Astrocyte of the cerebellum (primary cell): ENCODE results near the gene NDUFS3.

Experiments used
- DNase-seq: peaks from one replicate; pipeline ENCODE4 v3.0.0-alpha.2; 2011; ENCODE audit warnings: low read depth
- H3K4me3 ChIP-seq: 2 replicates; pipeline ENCODE4 v1.5.1; 2011; ENCODE audit warnings: mild to moderate bottlenecking, low read depth, low read length, moderate library complexity
- CTCF ChIP-seq: IDR thresholded peaks from 2 replicates; pipeline ENCODE4 v1.5.1; 2012; ENCODE audit warnings: low read length, low read depth, moderate library complexity, mild to moderate bottlenecking; ENCODE audit errors: missing control alignments
- in situ Hi-C: cut with HindIII; loops from 2 replicates; pipeline ENCODE4 v1.10.0; 2017; ENCODE audit warnings: low sequenced_read_pairs

NDUFS3 gene

GRCh38 chr11:47587039-47587716 is 8.3 kb downstream of the NDUFS3 start:
- no peak for TF ChIP-seq CTCF
- no peak for DNase-seq
- in situ Hi-C loops: no loop called here
- H3K4me3 ChIP-seq: no peak overlapping the region

DNA sequence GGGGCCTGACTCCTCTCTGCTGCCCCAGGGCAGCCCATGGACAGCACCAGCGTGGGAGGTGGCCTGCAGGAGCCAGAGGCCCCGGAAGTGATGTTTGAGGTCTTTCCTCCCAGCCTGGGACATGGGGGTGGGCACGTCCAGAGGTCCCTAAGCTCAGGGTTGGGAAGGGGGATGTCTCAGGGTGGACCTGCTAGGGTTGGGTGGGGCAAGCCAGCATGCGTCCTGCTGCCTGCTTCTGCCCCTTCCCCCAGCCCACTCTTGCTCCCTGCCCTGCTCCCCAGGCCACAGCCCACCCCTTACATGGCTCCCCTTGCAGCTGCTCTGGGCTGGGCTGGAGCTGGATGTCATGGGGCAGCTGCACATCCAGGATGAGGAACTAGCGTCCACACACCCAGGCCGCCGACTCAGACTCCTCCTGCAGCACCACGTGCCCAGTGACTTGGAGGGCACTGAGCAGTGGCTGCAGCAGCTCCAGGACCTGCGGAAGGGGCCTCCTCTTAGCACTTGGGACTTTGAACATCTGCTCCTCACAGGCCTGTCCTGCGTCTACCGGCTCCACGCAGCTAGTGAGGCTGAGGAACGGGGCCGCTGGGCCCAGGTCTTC is 9.0 kb downstream of the NDUFS3 start:
- H3K4me3 ChIP-seq: no peak overlapping the region
- no peak for DNase-seq
- TF ChIP-seq CTCF: no peak
- in situ Hi-C loops: no loop called here

- no peak for TF ChIP-seq CTCF
- no peak for DNase-seq
- in situ Hi-C loops: no loop called here
- peak overlapping the region; percentile 20 for H3K4me3 ChIP-seq
Observed at GRCh38 chr11:47589118-47589517, 10.2 kb downstream of the NDUFS3 start.

DNA sequence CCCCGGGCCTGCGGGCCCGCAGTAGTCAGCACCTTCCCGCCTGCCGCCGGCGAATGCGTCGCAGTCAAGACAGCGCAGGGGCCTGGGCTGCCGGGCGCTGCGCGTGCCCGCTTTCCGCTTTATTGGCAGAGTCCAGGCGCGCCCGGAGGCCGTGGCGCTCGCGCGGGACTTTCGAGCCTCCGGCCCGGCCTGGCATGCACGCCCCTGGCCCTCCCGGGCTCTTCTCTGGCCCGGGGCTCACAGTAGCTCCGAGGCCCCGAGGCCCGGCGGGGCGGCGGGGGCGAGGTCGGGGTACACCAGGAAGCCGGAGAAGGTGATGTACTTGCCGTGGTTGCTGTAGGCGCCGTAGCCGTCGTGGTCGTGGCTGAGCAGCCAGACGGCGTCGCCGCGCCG is 10.7 kb downstream of the NDUFS3 start:
- in situ Hi-C loops: no loop called here
- DNase-seq: no peak
- TF ChIP-seq CTCF: no peak
- H3K4me3 ChIP-seq: peak overlapping the region; percentile 20

DNA sequence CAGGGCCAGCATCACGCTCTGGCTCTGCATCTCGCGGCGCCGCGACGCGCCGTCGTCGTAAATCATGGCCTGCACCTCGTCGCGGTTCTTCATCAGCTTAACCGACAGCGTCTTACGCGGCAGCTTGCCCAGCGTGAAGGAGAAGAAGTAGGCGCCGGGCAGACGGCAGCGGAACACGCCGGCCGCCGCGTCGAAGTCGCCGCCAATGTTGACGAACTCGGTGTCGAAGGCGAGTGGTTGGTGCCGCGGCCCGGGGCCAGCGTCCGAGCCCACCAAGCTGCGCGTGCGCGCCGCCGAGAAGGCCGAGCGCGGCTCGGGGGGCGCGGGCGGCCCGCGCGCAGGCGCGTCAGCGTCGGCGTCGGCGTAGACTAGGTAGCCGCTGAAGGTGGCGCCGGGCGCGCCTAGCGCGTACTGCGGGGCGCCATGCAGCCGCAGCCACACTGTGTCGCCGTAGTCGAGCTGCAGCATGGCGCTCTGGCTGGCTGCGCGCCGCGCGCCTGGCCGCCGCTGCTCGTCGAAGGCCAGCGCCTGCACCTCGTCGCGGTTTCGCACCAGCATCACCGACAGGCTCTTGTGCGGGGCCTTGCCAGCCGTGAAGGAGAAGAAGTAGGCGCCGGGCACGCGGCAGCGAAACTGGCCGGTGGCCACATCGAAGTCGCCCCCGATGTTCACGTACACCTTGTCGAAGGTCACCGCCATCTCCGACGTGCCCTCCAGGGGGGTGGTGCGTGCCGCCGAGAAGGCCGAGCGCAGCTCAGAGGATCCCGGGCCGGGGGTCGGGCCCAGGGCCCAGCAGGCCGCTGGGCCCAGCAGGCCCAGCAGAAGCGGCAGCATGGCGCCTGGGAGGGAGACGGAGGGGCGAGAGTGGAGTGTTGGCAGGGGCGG is 11.3 kb downstream of the NDUFS3 start:
- H3K4me3 ChIP-seq: peak overlapping the region; percentile 20
- no peak for TF ChIP-seq CTCF
- DNase-seq: no peak
- in situ Hi-C loops: no loop called here

DNA sequence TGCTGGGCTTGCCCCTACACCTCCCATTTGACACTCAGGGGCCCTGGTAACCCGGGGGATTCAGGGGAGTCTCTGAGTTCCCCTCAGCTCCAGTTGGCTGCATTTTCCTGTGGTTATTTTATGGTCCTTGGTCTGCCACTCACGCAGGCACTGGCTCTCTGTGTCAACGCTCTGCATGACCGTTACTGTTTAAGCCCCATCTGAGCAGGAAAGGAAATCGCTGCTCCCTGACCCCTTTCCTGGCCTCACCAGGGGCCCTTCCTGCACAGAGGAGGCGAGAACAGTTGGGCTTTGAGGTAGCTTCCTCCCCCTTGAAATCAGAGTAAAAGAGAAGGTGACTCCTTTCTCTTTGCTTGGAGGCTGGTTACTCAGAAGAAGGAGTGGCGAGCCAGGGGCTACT is 12.9 kb downstream of the NDUFS3 start:
- no peak for TF ChIP-seq CTCF
- DNase-seq: no peak
- in situ Hi-C loops: no loop called here
- H3K4me3 ChIP-seq: no peak overlapping the region
